ENCODE data around the gene TMIE. TPM values are rescaled to one million over a fixed set of nuclear protein-coding genes. Genes with fewer than 3 reads are reported as not detected.

Gene TMIE
- total and polyA plus RNA-seq, 10 of the 15 experiments (the other 5 are each of a cell fraction or from before 2014, with no cell fraction given) = not detected

GRCh38 chr3:46700772-46701171 is 420 bp upstream of the TMIE start:
- in situ Hi-C loops (cut with MboI) = no loop called here
- no peaks in the 10 kb centered on the region for H3K79me2 ChIP-seq (ENCODE audit: control insufficient read depth, insufficient read depth, low read length)
- H3K9me3 ChIP-seq (replicated peaks; ENCODE audit: control insufficient read depth, insufficient read depth, low read length) = no peaks in the 10 kb centered on the region
- H3K36me3 ChIP-seq (ENCODE audit: control insufficient read depth in 2 of 2, insufficient read depth in 2 of 2, low read length in 1 of 2) = no peaks in the 10 kb centered on the region
- H4K20me1 ChIP-seq (ENCODE audit: control insufficient read depth, insufficient read depth) = no peaks in the 10 kb centered on the region
- FAIRE-seq = no peak
- no peak for ATAC-seq
- ChIA-PET CTCF (interaction anchor here (1.2 kb wide), 1 partner anchor 164 kb away, joined by 3 read pairs; no protein-coding TSS in a partner anchor), POLR2A (no interaction called here), SMC1A (ENCODE audit: uncharacterized antibody, unreplicated experiment) (no interaction called here), RAD21 (ENCODE audit: unreplicated experiment) (no interaction called here)
- TF ChIP-seq RAD51 (IDR thresholded peaks at IDR 0.05) (no peak), TCF7 (IDR thresholded peaks at IDR 0.05; ENCODE audit: borderline replicate concordance) (no peak), ZNF274 (IDR thresholded peaks at IDR 0.05; ENCODE audit: insufficient read depth, insufficient read length) (no peak), TARDBP (IDR thresholded peaks at IDR 0.05; ENCODE audit: borderline replicate concordance) (no peak), ZSCAN29 (IDR thresholded peaks at IDR 0.05) (no peak), FOXK2 (IDR thresholded peaks at IDR 0.05) (no peak), EGR1 (IDR thresholded peaks at IDR 0.05; ENCODE audit: borderline replicate concordance in 1 of 2, low read depth in 2 of 2, low read length in 2 of 2) (no peak), BMI1 (IDR thresholded peaks at IDR 0.05; ENCODE audit: borderline replicate concordance) (no peak), ZBTB33 (IDR thresholded peaks at IDR 0.05) (no peak), HCFC1 (IDR thresholded peaks at IDR 0.05; ENCODE audit: low read length) (no peak), SMARCA5 (IDR thresholded peaks at IDR 0.05) (no peak), SIN3A (IDR thresholded peaks at IDR 0.05; ENCODE audit: low read depth, low read length) (no peak), MYC (IDR thresholded peaks at IDR 0.05; ENCODE audit: insufficient read depth, insufficient read length, insufficient replicate concordance, low read length, severe bottlenecking) (no peak), NFYB (IDR thresholded peaks at IDR 0.05; ENCODE audit: insufficient read depth, low read depth, low read length) (no peak), YBX1 (IDR thresholded peaks at IDR 0.05) (no peak)
- no peak overlapping the region for H3K9ac ChIP-seq (ENCODE audit: control insufficient read depth, insufficient read depth, low read length)
- H3K27me3 ChIP-seq (replicated peaks in 1 of 2; ENCODE audit: control insufficient read depth in 2 of 2, insufficient read depth in 2 of 2, low read length in 1 of 2) = peaks cover 2 to 7% of the 10 kb centered on the region in 2 experiments; a peak in 3 of 4 replicates
- no peak overlapping the region for H2AFZ ChIP-seq (ENCODE audit: control insufficient read depth, low read depth, low read length)
- no peak overlapping the region for H3K4me2 ChIP-seq (ENCODE audit: control insufficient read depth, insufficient read depth)
- 52% methylated on average over 4 of the region's 4 CpGs for WGBS (ENCODE audit: insufficient coverage, insufficient replicate concordance, low lambda C conversion rate, missing lambda C conversion rate)
- H3K4me1 ChIP-seq (ENCODE audit: control insufficient read depth, insufficient read depth, low read length) = peaks cover under 1% of the 10 kb centered on the region
- no peak overlapping the region for H3K4me3 ChIP-seq
- no peak overlapping the region for H3K27ac ChIP-seq (ENCODE audit: control insufficient read depth, insufficient read depth)
- no peak for DNase-seq (ENCODE audit: low read depth, low spot score)
- BruUV-seq (replicated peaks) = no TSS peak
- intact Hi-C loops (cut with micrococcal nuclease; ENCODE audit: unreplicated experiment) = loop anchor here (10.0 kb wide), 1 partner anchor 314 kb away; no protein-coding TSS in a partner anchor

Data from GM12878 (cell line).